Hematopoietic multipotent progenitor cell treated with erythropoietin and hydrocortisone succinate and interleukin-3 and kit ligand, for 17 days (in vitro differentiated cells): Measurements from ENCODE around the gene TSPAN31.
"Not testable (repeated sequence)": the region's sequence is repeated elsewhere in the genome, so short reads cannot be mapped to it uniquely, and the experiment has no call there.

Source experiments
- DNase-seq: peaks from one replicate; pipeline ENCODE4 v3.0.0-alpha.2; 2015; ENCODE audit warnings: low spot score

The TSPAN31 gene

GRCh38 chr12:57744777-57745484, at the start of gene TSPAN31:
Gene TSPAN31 (plus strand): TSS chr12:57745039. CDS start chr12:57745155, 116 bp downstream.
- DNase-seq = peak; percentile 95

- no peak for DNase-seq
Observed at GRCh38 chr12:57695770-57696432, 48.9 kb upstream of the TSPAN31 start.

GRCh38 chr12:57697076-57697475, 47.8 kb upstream of the TSPAN31 start:
- no peak for DNase-seq

- DNase-seq = no peak
Observed at GRCh38 chr12:57698414-57698813, 46.4 kb upstream of the TSPAN31 start.

GRCh38 chr12:57700317-57700716, 44.5 kb upstream of the TSPAN31 start:
- no peak for DNase-seq

- no peak for DNase-seq
Observed at GRCh38 chr12:57707250-57707649, 37.6 kb upstream of the TSPAN31 start.

GRCh38 chr12:57708296-57708695, 36.5 kb upstream of the TSPAN31 start:
- DNase-seq = no peak

- no peak for DNase-seq
Observed at GRCh38 chr12:57712701-57713100, 32.1 kb upstream of the TSPAN31 start.

GRCh38 chr12:57713209-57713608, 31.6 kb upstream of the TSPAN31 start:
- no peak for DNase-seq

- DNase-seq = not testable (repeated sequence)
Observed at GRCh38 chr12:57715036-57715748, 29.6 kb upstream of the TSPAN31 start.

- DNase-seq = no peak
Observed at GRCh38 chr12:57715786-57716185, 29.1 kb upstream of the TSPAN31 start.

- no peak for DNase-seq
Observed at GRCh38 chr12:57716305-57716704, 28.5 kb upstream of the TSPAN31 start.

- no peak for DNase-seq
Observed at GRCh38 chr12:57717131-57717530, 27.7 kb upstream of the TSPAN31 start.

- DNase-seq = no peak
Observed at GRCh38 chr12:57717846-57718640, 26.8 kb upstream of the TSPAN31 start.

- DNase-seq = no peak
Observed at GRCh38 chr12:57718641-57719528, 26.0 kb upstream of the TSPAN31 start.

GRCh38 chr12:57719777-57720605, 24.8 kb upstream of the TSPAN31 start:
- no peak for DNase-seq

GRCh38 chr12:57720606-57721595, 23.9 kb upstream of the TSPAN31 start:
- no peak for DNase-seq

GRCh38 chr12:57721846-57722608, 22.8 kb upstream of the TSPAN31 start:
- DNase-seq = not testable (repeated sequence)
